LNCaP clone FGC (cell line): ENCODE measurements around the gene CCNJ.
A peak's percentile ranks its signal among the peaks of the same experiment; 100 is the strongest.
"Not testable (repeated sequence)": the region's sequence is repeated elsewhere in the genome, so short reads cannot be mapped to it uniquely, and the experiment has no call there.

Source experiments
- DNase-seq: peaks from one replicate; pipeline ENCODE4 v3.0.0-alpha.2; 2011; ENCODE audit warnings: low read depth
- H3K4me3 ChIP-seq: 2 replicates; pipeline ENCODE4 v1.5.1; 2011; ENCODE audit warnings: mild to moderate bottlenecking, low read depth, low read length, control low read depth
- TF ChIP-seq, protein P1 (sequence below): IDR thresholded peaks from 2 replicates; pipeline ENCODE4 v1.5.1; 2012; ENCODE audit warnings: mild to moderate bottlenecking; ENCODE audit not compliant: control insufficient read depth, insufficient read depth; ENCODE audit errors: extremely low read depth

Gene CCNJ, protein sequence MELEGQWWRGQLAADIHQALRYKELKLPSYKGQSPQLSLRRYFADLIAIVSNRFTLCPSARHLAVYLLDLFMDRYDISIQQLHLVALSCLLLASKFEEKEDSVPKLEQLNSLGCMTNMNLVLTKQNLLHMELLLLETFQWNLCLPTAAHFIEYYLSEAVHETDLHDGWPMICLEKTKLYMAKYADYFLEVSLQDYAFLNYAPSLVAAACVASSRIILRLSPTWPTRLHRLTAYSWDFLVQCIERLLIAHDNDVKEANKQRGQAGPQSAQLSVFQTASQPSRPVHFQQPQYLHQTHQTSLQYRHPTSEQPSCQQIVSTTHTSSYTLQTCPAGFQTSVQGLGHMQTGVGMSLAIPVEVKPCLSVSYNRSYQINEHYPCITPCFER

DNA sequence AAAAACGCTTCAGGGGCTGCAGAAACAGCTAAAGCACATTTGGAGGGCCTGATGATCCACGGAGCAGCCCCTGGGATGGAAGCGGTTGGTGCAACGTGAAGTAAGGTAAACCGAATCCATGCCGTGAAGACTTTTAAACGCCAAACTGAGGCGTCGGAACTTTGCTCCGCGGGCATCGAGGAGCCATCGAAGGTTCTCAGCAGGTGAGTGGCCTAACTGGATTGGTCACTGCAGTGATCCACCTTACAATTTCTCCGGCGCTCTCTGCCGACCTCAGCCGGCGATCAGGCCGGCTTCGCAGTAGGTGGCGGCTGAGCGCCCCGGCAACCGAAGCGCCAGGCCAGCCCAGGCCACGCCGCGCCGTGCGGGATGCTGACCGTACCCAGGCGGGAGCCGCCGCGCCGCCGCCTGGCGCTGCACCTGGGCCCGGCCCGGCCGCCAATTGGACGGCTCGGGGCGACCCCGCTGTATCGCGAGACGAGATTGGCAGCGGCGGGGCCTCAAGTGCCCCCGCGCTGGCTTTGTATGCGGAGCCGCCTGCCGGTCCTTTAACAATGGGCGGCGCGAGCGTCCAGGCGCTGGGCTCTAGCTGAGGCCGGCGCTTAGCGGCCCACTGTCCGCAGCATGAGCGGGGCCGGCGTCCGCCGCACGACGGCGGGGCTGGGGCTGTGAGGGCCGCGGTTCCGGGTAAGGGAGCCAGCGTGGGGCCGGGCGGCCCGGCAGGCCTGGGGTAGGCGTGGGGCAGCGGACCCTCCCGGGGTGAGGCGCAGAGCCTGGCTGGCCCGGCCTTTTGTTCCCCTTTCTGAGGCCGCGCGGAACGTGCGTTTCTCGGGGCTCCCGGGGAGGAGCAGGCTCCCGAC, at the start of gene CCNJ:
CCNJ (plus strand) TSS at position 551 of the 860 bp plus-strand sequence. CDS start 811 bp downstream, outside the sequence.
- H3K4me3 ChIP-seq: peak within 1 kb of the TSS; percentile 44
- no peak for DNase-seq

DNA sequence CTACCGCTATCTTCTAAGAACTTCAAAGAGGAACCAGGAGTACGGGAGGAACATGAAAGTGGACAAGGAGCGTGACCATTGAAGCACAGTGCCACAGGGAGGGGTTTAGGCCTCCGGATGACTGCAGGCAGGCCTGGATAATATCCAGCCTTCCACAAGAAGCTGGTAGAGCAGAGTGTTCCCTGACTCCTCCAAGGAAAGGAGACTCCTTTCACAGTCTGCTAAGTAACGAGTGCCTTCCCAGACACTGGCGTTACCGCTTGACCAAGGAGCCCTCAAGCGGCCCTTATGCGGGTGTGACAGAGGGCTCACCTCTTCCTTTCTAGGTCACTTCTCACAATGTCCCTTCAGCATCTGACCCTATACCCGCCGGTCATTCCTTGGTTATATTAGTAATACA, 49.0 kb upstream of the CCNJ start:
- not testable (repeated sequence) for H3K4me3 ChIP-seq, DNase-seq

More for the DNA sequence above, at the start of gene CCNJ:
- TF ChIP-seq, protein P1, sequence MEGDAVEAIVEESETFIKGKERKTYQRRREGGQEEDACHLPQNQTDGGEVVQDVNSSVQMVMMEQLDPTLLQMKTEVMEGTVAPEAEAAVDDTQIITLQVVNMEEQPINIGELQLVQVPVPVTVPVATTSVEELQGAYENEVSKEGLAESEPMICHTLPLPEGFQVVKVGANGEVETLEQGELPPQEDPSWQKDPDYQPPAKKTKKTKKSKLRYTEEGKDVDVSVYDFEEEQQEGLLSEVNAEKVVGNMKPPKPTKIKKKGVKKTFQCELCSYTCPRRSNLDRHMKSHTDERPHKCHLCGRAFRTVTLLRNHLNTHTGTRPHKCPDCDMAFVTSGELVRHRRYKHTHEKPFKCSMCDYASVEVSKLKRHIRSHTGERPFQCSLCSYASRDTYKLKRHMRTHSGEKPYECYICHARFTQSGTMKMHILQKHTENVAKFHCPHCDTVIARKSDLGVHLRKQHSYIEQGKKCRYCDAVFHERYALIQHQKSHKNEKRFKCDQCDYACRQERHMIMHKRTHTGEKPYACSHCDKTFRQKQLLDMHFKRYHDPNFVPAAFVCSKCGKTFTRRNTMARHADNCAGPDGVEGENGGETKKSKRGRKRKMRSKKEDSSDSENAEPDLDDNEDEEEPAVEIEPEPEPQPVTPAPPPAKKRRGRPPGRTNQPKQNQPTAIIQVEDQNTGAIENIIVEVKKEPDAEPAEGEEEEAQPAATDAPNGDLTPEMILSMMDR: no peak

DNA sequence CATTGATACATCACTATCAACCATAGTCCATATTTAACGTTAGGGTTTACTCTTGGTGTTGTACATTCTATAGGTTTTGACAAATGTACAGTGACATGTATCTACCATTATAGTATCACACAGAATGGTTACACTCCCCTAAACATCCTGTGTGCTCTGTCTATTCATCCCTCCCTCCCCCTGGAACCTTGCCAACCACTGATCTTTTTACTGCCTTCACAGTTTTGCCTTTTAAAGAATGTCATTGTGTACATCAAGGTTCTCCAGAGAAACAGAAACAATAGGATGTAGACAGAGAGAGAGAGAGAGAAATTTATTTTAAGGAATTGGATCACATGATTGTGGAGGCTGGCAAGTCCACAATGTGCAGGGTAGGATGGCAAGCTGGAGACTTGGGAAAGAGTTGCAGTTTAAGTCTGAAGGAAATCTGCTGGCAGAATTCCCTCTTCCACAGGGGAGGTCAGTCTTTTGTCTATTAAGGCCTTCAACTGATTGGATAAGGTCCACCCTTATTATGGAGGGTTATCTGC, 45.1 kb upstream of the CCNJ start:
- no peak for DNase-seq
- TF ChIP-seq, protein P1: no peak
- H3K4me3 ChIP-seq: no peak overlapping the region

DNA sequence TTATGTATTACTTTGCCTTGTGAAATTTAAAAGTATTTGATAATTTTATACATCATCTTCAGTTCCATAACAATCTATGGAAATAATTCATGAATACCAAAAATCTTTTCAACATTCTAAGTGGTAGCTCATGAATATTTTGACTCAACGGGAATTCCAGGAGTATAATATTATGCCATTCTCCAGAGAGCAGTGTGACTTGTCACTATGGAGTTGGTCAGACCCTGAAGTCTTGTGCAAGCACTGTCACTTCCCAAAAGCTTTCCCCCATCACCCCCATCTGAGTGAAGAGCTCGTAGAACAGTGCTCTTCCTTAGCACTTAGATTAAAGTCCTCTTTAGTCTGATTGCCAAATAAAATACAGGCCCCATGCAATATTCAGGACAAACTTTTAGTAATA, 29.4 kb upstream of the CCNJ start:
- no peak for DNase-seq
- TF ChIP-seq, protein P1: no peak
- H3K4me3 ChIP-seq: no peak overlapping the region

DNA sequence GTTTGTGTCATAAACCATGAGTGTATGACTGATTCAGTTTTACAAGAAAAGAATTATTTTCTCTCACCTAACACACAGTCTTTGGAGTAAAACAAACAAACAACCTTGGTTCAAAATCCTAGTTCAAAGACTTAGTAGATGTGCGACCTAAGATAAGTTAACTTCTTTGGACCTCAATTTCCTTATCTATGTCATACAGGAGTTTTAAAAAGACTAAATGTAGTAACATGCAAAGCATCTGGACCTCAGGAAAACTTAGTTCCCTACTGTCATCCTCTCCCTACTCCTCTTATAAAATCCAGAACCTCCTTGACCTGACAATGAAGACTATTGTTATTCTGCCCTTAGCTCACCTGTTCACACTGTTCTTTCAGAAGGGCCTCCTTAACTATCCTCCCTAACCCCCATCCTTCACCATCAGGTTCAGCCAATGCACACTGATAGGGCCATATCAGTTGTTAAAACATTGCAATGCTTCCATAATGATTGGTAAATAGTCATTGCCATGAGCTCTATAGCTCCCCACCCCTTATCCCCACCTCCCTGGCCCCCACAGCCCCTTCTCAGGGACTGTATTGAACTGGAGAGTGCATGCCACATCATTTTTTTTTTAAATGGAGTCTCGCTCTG, 28.8 kb upstream of the CCNJ start:
- TF ChIP-seq, protein P1: no peak

DNA sequence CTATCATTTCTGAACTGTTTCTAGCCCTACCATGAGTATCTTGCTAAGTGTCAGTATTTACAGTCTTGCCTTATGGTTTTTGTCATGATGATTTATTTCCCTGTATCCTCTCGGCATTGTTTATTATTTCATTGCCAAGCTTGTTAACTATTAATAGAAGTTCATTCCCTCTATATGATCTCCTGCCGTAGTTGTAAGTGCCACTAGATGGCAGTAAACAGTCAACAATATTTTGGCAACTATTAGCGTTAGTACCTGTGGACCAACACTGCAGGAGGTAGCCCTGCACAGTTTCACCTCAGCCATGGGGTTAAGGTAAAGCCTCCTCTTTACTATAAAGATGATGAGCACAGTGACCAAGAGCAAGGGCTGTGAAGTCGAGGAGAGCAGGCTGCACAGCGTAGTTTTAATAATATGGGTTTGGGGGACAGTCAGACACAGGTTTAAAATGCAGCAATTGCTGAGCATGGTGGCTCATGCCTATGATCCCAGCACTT, 26.1 kb upstream of the CCNJ start:
- H3K4me3 ChIP-seq: no peak overlapping the region
- TF ChIP-seq, protein P1: peak; percentile 89
- peak; percentile 81 for DNase-seq

More for the DNA sequence above, 28.8 kb upstream of the CCNJ start:
- no peak overlapping the region for H3K4me3 ChIP-seq
- DNase-seq: no peak
